ENCODE measurements around the gene PLA2G4D.

The PLA2G4D gene

GRCh38 chr15:42133886-42134502 lies 39.6 kb upstream of the PLA2G4D start:
- no peak overlapping the region for H3K4me3 ChIP-seq (ENCODE audit: low read depth, low read length)
- DNase-seq (ENCODE audit: low read depth) = peak; percentile 10
- peak; percentile 96 for TF ChIP-seq CTCF (IDR thresholded peaks at IDR 0.05; ENCODE audit: control insufficient read depth, extremely low read depth, insufficient read depth)

GRCh38 chr15:42133356-42133755 lies 39.0 kb upstream of the PLA2G4D start:
- no peak for DNase-seq (ENCODE audit: low read depth)
- TF ChIP-seq CTCF (IDR thresholded peaks at IDR 0.05; ENCODE audit: control insufficient read depth, extremely low read depth, insufficient read depth) = no peak

GRCh38 chr15:42131826-42132806 lies 37.8 kb upstream of the PLA2G4D start:
- H3K4me3 ChIP-seq (ENCODE audit: low read depth, low read length) = no peak overlapping the region
- DNase-seq (ENCODE audit: low read depth) = no peak
- no peak for TF ChIP-seq CTCF (IDR thresholded peaks at IDR 0.05; ENCODE audit: control insufficient read depth, extremely low read depth, insufficient read depth)

More at GRCh38 chr15:42133356-42133755, 39.0 kb upstream of the PLA2G4D start:
- H3K4me3 ChIP-seq (ENCODE audit: low read depth, low read length) = no peak overlapping the region

- DNase-seq (ENCODE audit: low read depth) = no peak
- H3K4me3 ChIP-seq (ENCODE audit: low read depth, low read length) = no peak overlapping the region
- TF ChIP-seq CTCF (IDR thresholded peaks at IDR 0.05; ENCODE audit: control insufficient read depth, extremely low read depth, insufficient read depth) = no peak
These were observed 36.6 kb upstream of the PLA2G4D start for GRCh38 chr15:42131006-42131405.

GRCh38 chr15:42130246-42130986 lies 36.1 kb upstream of the PLA2G4D start:
- 0 out of 2 replicates have a peak, but pooled peaks have one; percentile 7 for TF ChIP-seq CTCF (IDR thresholded peaks at IDR 0.05; ENCODE audit: control insufficient read depth, extremely low read depth, insufficient read depth)
- no peak overlapping the region for H3K4me3 ChIP-seq (ENCODE audit: low read depth, low read length)
- no peak for DNase-seq (ENCODE audit: low read depth)

GRCh38 chr15:42129364-42129763 lies 35.0 kb upstream of the PLA2G4D start:
- TF ChIP-seq CTCF (IDR thresholded peaks at IDR 0.05; ENCODE audit: control insufficient read depth, extremely low read depth, insufficient read depth) = no peak
- DNase-seq (ENCODE audit: low read depth) = no peak
- H3K4me3 ChIP-seq (ENCODE audit: low read depth, low read length) = no peak overlapping the region
